GM18951 (cell line): ENCODE data around the gene CNTLN.
"Not testable (repeated sequence)": the region's sequence is repeated elsewhere in the genome, so short reads cannot be mapped to it uniquely, and the experiment has no call there.

Experiments
- POLR2A ChIP-seq: IDR thresholded peaks from 4 replicates; pipeline ENCODE4 v1.6.1; 2011; ENCODE audit warnings: mild to moderate bottlenecking; ENCODE audit not compliant: insufficient read length, insufficient read depth; ENCODE audit errors: extremely low read depth
- in situ Hi-C: fragments of 300-500 bp; cut with MboI; formaldehyde crosslinking; loops from one replicate; pipeline ENCODE4 v1.12.0; 2022; ENCODE audit warnings: low sequenced_read_pairs, mixed read lengths, inconsistent platforms; ENCODE audit not compliant: unreplicated experiment

CNTLN gene

GRCh38 chr9:17433526-17433925 is 298.7 kb downstream of the CNTLN start:
- in situ Hi-C loops: no loop called here
- no peak for TF ChIP-seq POLR2A

- no peak for TF ChIP-seq POLR2A
- in situ Hi-C loops: no loop called here
Measured at GRCh38 chr9:17436854-17437253, 302.0 kb downstream of the CNTLN start.

GRCh38 chr9:17437813-17438212 is 303.0 kb downstream of the CNTLN start:
- in situ Hi-C loops: no loop called here
- no peak for TF ChIP-seq POLR2A

GRCh38 chr9:17445126-17445525 is 310.3 kb downstream of the CNTLN start:
- in situ Hi-C loops: not testable (repeated sequence)

DNA sequence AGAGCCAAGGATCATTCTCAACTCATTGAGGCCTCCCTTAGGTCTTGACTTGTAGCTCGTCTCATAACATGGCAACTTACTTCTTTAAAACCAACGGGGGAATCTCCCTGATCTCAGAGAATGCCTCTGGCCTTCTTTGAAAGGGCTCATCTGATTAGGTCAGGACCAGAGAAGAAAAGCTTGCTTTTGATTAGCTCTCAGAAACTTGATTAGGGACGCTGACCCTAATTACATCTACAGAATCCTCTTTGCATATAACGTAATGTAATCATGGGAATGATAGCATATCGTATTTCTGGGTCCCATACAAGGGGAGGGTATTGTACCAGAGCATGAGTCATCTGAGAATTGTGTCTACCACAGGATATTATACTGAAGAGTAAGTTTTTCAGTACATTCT is 318.9 kb downstream of the CNTLN start:
- in situ Hi-C loops: loop anchor here (25.0 kb wide), 1 partner anchor 316 kb away; the partner anchor contains the start of gene CNTLN
- TF ChIP-seq POLR2A: no peak

DNA sequence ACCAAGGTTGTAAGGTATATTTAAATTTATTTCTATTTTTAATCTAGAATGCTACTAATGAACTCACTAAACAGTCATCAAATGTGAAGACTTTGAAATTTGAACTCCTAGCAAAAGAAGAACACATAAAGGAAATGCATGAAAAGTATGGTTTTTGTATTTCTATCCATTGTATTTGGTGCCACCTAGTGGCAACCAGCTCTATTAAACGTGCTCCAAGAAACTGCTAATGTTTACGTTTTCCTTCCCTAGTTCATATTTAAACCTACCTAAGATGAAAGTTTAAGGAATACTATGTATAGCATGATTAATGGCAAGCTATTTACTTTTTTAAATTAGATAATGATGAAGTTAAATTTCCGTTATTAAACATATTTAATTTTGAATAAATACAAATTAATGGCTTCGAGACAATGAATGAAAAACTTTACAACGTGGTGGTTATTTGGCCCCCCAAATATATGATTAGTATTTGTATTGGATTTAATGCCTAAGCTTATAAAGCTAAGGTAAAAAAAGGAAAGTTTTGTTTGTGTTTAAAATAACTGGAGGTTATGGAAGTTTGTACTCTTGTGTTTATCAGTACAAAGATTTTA is 328.1 kb downstream of the CNTLN start:
- in situ Hi-C loops: loop anchor here (25.0 kb wide), 1 partner anchor 326 kb away; the partner anchor contains the start of gene CNTLN
- TF ChIP-seq POLR2A: no peak

DNA sequence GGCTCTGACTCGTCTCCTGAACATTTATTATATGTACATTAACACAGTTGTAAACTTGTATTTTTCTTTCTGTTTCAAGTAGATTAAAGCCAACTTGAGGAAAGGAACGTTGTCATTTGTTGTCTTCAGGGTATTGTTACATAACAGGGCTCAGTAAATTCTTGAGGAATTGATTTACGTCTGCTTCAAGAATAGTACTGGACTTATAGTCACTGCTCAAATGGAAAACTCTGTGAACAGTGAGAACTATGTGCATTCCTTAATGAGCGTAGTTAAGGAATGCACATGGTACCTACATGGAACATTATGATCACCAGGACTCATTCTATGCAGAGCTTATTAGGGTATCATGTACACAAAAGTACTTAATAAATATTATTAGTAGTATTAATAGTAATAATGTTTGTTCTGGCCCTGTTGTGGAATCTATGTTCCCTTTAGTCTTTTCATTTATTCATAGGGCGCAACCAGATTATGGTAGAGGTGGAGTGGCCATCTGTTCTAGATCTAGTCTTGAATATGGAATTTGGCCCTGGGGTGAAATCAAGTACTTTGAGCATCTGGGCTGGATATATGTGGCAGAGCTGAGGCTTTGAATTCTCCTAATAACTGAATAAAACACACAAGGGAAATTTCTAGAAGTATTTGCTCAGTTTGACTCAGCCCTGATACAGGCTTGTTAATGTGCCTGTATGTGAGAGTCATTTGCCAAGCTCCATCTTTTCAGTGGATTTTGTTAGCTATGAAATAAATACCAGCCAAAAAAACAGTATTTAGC is 335.4 kb downstream of the CNTLN start:
- TF ChIP-seq POLR2A: no peak
- in situ Hi-C loops: loop anchor here (25.0 kb wide), 1 partner anchor 333 kb away; the partner anchor contains the start of gene CNTLN

GRCh38 chr9:17472126-17472525 is 337.3 kb downstream of the CNTLN start:
- in situ Hi-C loops: loop anchor here (25.0 kb wide), 1 partner anchor 335 kb away; the partner anchor contains the start of gene CNTLN
- no peak for TF ChIP-seq POLR2A

DNA sequence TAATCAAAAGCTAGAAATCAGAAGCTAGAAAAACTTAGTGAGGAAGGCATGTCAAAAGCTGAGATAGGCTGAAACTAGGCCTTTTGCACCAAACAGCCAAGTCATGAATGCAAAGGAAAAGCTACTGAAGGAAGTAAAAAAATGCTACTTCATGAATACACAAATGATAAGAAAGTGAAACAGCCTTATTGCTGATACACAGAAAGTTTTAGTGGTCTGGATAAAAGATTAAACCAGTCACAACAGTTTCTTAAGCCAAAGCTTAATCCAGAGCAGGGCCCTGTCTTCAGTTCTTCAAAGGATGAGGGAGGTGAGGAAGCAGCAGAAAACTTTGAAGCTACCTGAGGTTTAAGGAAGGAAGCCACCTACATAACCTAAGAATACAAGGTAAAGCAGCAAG is 341.6 kb downstream of the CNTLN start:
- in situ Hi-C loops: no loop called here
- TF ChIP-seq POLR2A: no peak

DNA sequence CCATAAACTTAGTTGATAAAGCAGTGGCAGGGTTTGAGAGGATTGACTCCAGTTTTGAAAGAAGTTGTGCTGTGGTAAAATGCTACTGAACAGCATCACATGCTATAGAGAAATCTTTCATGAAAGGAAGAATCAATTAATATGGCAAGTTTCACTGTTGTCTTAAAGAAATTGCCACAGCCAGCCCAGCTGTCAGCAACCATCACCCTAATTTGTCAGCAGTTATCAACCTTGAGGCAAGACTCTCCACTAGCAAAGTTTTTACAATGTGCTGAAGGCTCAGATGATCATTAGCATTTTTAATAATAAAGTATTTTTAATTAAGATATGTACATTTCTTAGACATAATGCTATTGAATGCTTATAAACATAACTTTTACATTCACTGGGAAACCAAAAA is 343.0 kb downstream of the CNTLN start:
- no peak for TF ChIP-seq POLR2A
- in situ Hi-C loops: no loop called here

- in situ Hi-C loops: no loop called here
- no peak for TF ChIP-seq POLR2A
Measured at GRCh38 chr9:17480966-17481365, 346.1 kb downstream of the CNTLN start.

- in situ Hi-C loops: no loop called here
- no peak for TF ChIP-seq POLR2A
Measured at GRCh38 chr9:17481565-17481964, 346.7 kb downstream of the CNTLN start.

GRCh38 chr9:17484906-17485305 is 350.1 kb downstream of the CNTLN start:
- no peak for TF ChIP-seq POLR2A

DNA sequence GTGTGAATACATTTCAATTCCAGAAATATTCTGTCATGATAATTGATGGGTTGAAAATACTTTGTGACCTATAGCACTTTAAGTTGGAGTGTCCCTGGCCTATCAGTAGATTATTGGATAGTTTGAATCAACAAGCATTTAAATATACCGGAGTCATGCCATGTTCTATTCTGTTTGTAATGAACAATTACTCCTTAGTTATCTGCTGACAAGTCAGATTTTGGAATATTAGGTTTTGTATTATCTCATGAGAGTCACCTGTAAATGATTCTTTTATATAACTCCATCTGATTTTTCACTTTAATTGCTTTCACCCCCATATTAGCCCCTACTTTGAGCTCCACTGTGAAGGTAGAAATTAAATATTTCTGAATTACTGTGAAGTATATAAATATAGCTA is 351.6 kb downstream of the CNTLN start:
- no peak for TF ChIP-seq POLR2A
- in situ Hi-C loops: no loop called here

More at GRCh38 chr9:17484906-17485305, 350.1 kb downstream of the CNTLN start:
- in situ Hi-C loops: no loop called here

- TF ChIP-seq POLR2A: no peak
- in situ Hi-C loops: no loop called here
Measured at GRCh38 chr9:17487467-17487866, 352.6 kb downstream of the CNTLN start.
